Activated T-helper 1 cell treated with Interleukin-2 at 50 U/mL for 16 hours (primary cell): ENCODE data around the gene CFAP65.

Experiments
- DNase-seq: peaks from one replicate; pipeline ENCODE4 v3.0.0-alpha.2; 2020; ENCODE audit warnings: low read depth

CFAP65 gene

GRCh38 chr2:219041252-219041651 is at the start of gene CFAP65:
Gene CFAP65, minus strand, starts transcription at chr2:219041516. Its CDS starts 2,468 bp downstream, at chr2:219039048.
- DNase-seq: no peak

GRCh38 chr2:219090436-219091299 is 49.4 kb upstream of the CFAP65 start:
- DNase-seq: no peak

- no peak for DNase-seq
Observed at GRCh38 chr2:219089330-219089729, 48.0 kb upstream of the CFAP65 start.

- DNase-seq: no peak
Observed at GRCh38 chr2:219087848-219088247, 46.5 kb upstream of the CFAP65 start.

GRCh38 chr2:219087361-219087760 is 46.0 kb upstream of the CFAP65 start:
- DNase-seq: no peak

- no peak for DNase-seq
Observed at GRCh38 chr2:219086196-219086595, 44.9 kb upstream of the CFAP65 start.

- no peak for DNase-seq
Observed at GRCh38 chr2:219084791-219085190, 43.5 kb upstream of the CFAP65 start.

- DNase-seq: no peak
Observed at GRCh38 chr2:219082332-219082958, 41.1 kb upstream of the CFAP65 start.

GRCh38 chr2:219081701-219082331 is 40.5 kb upstream of the CFAP65 start:
- no peak for DNase-seq

GRCh38 chr2:219081096-219081495 is 39.8 kb upstream of the CFAP65 start:
- DNase-seq: no peak

GRCh38 chr2:219079417-219079816 is 38.1 kb upstream of the CFAP65 start:
- DNase-seq: no peak

- no peak for DNase-seq
Observed at GRCh38 chr2:219078951-219079350, 37.6 kb upstream of the CFAP65 start.

GRCh38 chr2:219078126-219078525 is 36.8 kb upstream of the CFAP65 start:
- no peak for DNase-seq

GRCh38 chr2:219076253-219076652 is 34.9 kb upstream of the CFAP65 start:
- DNase-seq: no peak

GRCh38 chr2:219073413-219074129 is 32.3 kb upstream of the CFAP65 start:
- no peak for DNase-seq

- no peak for DNase-seq
Observed at GRCh38 chr2:219072741-219073250, 31.5 kb upstream of the CFAP65 start.

GRCh38 chr2:219071131-219071816 is 30.0 kb upstream of the CFAP65 start:
- no peak for DNase-seq

- no peak for DNase-seq
Observed at GRCh38 chr2:219065484-219065883, 24.2 kb upstream of the CFAP65 start.

GRCh38 chr2:219062081-219062480 is 20.8 kb upstream of the CFAP65 start:
- DNase-seq: no peak

GRCh38 chr2:219060821-219061791 is 19.8 kb upstream of the CFAP65 start, which contains the start of gene IHH:
Gene IHH, minus strand, starts transcription at chr2:219060921. Its CDS starts 454 bp downstream, at chr2:219060467.
- DNase-seq: no peak
